Measurements from ENCODE around the gene FURIN. TPM values are rescaled to one million over a fixed set of nuclear protein-coding genes. Genes with fewer than 3 reads are reported as not detected.

FURIN gene
- total and polyA plus RNA-seq, 9 of the 15 experiments (the other 6 are each of a cell fraction or from before 2014, with no cell fraction given): 0.92 to 99.9 (median 34.8) TPM

DNA sequence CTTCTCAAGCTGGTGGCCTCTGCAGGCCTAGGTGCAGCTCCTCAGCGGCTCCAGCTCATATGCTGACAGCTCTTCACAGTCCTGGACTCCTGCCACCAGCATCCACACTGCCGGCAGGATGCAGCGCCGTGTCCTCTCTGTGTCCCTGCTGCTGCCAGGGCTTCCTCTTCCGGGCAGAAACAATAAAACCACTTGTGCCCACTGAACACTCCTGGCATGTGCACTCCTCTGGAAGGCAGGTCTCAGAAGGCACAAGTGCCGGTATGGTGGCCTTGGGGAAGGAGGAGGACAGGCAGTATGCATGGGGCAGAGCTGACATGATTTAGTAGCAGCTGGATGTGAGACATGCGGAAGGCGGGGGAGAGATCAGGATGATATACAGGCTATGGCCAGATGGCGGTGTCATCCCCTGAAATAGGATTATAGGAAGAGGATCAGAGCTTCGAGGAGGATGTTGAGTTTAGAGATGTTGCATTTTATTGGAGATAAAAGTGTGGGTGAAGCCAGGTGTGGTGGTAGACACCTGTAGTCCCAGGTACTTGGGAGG lies 27.3 kb downstream of the FURIN start (continued):
- TF ChIP-seq, protein P1, sequence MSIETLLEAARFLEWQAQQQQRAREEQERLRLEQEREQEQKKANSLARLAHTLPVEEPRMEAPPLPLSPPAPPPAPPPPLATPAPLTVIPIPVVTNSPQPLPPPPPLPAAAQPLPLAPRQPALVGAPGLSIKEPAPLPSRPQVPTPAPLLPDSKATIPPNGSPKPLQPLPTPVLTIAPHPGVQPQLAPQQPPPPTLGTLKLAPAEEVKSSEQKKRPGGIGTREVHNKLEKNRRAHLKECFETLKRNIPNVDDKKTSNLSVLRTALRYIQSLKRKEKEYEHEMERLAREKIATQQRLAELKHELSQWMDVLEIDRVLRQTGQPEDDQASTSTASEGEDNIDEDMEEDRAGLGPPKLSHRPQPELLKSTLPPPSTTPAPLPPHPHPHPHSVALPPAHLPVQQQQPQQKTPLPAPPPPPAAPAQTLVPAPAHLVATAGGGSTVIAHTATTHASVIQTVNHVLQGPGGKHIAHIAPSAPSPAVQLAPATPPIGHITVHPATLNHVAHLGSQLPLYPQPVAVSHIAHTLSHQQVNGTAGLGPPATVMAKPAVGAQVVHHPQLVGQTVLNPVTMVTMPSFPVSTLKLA (conservative IDR thresholded peaks at IDR 0.05): peak in 1 of 2 experiments; percentile 49; a peak in 1 of 4 replicates
- TF ChIP-seq BRD9 (IDR thresholded peaks at IDR 0.05; ENCODE audit: low read depth, partially characterized antibody) (peak; percentile 72), CHD2 (IDR thresholded peaks at IDR 0.05; ENCODE audit: low read depth, low read length) (no peak), ZNF175 (CRISPR knock-in tag; IDR thresholded peaks at IDR 0.05; ENCODE audit: low read depth) (no peak), MED1 (CRISPR knock-in tag; IDR thresholded peaks at IDR 0.05; ENCODE audit: borderline replicate concordance) (no peak), SIX5 (IDR thresholded peaks at IDR 0.05; ENCODE audit: borderline replicate concordance in 1 of 2, insufficient read depth in 1 of 2, low read depth in 1 of 2, low read length in 2 of 2) (no peak), KDM5B (IDR thresholded peaks at IDR 0.05; ENCODE audit: insufficient replicate concordance, low read depth, low read length) (no peak), ZNF23 (CRISPR knock-in tag; IDR thresholded peaks at IDR 0.05) (no peak), ZNF232 (CRISPR knock-in tag; IDR thresholded peaks at IDR 0.05) (no peak), MTA3 (IDR thresholded peaks at IDR 0.05; ENCODE audit: borderline replicate concordance) (no peak), RFX1 (IDR thresholded peaks at IDR 0.05) (no peak), STAT5A (IDR thresholded peaks at IDR 0.05; ENCODE audit: borderline replicate concordance, low read length) (no peak)
- TF ChIP-seq, protein P2, sequence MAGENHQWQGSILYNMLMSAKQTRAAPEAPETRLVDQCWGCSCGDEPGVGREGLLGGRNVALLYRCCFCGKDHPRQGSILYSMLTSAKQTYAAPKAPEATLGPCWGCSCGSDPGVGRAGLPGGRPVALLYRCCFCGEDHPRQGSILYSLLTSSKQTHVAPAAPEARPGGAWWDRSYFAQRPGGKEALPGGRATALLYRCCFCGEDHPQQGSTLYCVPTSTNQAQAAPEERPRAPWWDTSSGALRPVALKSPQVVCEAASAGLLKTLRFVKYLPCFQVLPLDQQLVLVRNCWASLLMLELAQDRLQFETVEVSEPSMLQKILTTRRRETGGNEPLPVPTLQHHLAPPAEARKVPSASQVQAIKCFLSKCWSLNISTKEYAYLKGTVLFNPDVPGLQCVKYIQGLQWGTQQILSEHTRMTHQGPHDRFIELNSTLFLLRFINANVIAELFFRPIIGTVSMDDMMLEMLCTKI (IDR thresholded peaks at IDR 0.05; ENCODE audit: partially characterized antibody): no peak
- TF ChIP-seq, protein P3, sequence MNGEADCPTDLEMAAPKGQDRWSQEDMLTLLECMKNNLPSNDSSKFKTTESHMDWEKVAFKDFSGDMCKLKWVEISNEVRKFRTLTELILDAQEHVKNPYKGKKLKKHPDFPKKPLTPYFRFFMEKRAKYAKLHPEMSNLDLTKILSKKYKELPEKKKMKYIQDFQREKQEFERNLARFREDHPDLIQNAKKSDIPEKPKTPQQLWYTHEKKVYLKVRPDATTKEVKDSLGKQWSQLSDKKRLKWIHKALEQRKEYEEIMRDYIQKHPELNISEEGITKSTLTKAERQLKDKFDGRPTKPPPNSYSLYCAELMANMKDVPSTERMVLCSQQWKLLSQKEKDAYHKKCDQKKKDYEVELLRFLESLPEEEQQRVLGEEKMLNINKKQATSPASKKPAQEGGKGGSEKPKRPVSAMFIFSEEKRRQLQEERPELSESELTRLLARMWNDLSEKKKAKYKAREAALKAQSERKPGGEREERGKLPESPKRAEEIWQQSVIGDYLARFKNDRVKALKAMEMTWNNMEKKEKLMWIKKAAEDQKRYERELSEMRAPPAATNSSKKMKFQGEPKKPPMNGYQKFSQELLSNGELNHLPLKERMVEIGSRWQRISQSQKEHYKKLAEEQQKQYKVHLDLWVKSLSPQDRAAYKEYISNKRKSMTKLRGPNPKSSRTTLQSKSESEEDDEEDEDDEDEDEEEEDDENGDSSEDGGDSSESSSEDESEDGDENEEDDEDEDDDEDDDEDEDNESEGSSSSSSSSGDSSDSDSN (IDR thresholded peaks at IDR 0.05; ENCODE audit: borderline replicate concordance in 1 of 2, low read depth in 2 of 2, low read length in 2 of 2): no peak
- TF ChIP-seq, protein P4, sequence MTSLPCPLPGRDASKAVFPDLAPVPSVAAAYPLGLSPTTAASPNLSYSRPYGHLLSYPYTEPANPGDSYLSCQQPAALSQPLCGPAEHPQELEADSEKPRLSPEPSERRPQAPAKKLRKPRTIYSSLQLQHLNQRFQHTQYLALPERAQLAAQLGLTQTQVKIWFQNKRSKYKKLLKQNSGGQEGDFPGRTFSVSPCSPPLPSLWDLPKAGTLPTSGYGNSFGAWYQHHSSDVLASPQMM (CRISPR knock-in tag; IDR thresholded peaks at IDR 0.05): no peak
- TF ChIP-seq, protein P5, sequence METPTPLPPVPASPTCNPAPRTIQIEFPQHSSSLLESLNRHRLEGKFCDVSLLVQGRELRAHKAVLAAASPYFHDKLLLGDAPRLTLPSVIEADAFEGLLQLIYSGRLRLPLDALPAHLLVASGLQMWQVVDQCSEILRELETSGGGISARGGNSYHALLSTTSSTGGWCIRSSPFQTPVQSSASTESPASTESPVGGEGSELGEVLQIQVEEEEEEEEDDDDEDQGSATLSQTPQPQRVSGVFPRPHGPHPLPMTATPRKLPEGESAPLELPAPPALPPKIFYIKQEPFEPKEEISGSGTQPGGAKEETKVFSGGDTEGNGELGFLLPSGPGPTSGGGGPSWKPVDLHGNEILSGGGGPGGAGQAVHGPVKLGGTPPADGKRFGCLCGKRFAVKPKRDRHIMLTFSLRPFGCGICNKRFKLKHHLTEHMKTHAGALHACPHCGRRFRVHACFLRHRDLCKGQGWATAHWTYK (CRISPR knock-in tag; IDR thresholded peaks at IDR 0.05): no peak

Data from K562 (cell line).